GM18511 (cell line): ENCODE data around the gene PTGES.

Experiments
- ATAC-seq: cut with Tn5 transposase; IDR thresholded peaks from one replicate; pipeline ENCODE4 v1.9.1; 2021; ENCODE audit warnings: mild to moderate bottlenecking, moderate library complexity; ENCODE audit not compliant: unreplicated experiment

PTGES gene

DNA sequence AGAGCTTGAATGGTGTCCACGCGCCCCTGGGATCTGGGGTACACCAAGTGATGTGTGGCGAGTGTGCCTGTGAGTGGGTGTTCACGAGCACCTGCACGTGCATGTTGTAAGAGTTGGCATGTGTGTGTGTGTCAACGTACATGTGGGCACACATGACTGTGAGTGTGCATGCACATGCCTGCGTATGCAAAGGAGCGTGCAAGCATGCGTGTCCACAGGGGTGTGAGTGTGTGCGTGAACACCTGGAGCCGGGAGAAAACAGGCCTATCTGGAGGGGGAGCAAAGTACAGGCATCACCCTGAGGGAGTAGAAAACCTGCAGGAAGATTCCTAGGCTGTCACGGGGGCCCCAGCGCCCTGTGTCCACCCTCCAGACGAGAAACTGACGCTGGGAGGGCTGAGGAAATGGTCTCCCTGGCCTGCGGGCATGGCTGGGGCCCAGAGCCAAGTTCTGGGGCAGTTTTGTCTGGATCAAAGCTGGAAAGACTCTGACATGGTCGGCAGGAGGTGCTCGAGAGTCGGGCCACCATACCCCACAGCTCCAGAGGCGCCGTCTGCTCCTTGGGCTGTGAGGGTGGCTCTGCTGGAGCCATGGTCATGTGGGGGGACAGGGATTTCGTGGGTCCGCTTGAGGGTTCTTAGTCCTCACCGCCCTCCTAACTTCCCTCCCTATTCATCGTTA, 31.8 kb downstream of the PTGES start:
- no peak for ATAC-seq

DNA sequence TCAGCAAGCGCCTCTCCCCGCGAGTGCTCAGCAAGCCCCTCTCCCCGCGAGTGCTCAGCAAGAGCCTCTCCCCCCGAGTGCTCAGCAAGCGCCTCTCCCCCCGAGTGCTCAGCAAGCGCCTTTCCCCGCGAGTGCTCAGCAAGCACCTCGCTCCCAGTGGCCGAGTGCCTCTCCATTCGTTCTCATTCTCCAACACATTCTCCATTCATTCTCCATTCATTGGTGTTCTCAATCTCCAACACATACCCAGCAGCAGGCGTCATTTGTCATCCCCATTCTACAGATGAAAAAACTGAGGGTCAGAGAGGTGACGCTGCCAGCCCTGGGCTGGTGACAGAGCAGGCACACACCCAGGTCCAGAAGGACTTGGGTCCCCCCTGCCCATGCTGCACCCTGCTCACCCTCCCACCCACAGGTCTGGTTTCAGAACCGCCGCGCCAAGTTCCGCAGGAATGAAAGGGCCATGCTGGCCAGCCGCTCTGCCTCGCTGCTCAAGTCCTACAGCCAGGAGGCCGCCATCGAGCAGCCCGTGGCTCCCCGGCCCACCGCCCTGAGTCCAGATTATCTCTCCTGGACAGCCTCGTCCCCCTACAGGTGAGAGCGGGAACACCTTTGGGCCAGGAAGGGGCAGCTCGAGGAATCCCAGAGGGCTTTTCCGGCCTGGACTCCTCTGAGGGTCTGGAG, 32.5 kb downstream of the PTGES start:
- no peak for ATAC-seq

DNA sequence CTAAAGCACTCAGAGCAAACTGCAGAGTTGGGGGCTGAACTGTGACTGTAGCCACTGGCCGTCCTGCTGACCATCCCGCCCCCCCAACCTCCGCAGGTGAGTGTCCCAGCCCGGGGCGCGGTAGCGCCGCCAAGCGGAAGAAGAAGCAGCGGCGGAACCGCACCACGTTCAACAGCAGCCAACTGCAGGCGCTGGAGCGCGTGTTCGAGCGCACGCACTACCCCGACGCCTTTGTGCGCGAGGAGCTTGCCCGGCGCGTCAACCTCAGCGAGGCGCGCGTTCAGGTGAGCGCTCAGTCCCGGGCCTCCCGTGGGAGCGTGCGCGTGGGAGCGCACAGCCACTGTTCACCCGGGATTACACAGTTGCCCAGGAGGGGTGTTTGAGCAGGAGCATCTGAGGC, 33.7 kb downstream of the PTGES start:
- ATAC-seq, result no peak

DNA sequence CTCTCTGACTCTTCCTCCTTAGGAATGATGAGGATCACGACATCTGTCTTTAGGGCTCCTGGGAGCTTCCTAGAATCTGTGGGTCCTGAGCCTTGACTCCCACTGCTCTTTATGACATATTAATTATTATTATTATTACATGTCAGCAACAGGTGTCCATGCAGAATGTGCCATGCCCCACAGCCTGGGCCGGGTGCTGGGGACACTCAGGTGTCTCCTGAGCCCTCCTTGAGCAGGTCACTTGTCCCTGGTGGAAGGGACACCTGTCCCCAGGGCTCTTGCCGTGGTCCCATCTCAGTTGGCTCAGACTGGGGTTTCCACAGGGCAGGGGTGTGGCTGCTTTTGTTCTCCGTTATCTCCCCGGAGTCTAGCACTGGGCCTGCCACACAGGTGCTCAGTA, 34.2 kb downstream of the PTGES start:
- ATAC-seq, result no peak

DNA sequence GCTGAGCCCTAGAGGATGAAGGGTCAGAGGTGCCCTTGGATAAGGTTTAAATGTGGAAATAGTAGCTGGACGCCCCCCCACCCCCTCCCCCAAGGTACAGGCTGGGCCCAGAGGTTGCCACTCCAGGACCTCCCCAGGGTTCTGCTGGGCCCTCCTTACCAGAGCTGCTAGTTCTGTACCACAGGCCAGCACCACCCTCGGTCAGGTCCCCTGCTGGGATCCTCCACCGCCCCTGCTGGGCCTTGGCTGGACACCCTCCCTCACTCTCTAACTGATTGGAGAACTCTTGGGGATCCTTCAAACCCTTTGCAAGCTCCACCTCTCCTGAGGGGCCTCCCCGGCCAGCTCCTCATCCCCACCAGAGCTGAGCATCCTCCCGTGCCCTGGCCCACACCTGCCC, 34.9 kb downstream of the PTGES start:
- no peak for ATAC-seq

DNA sequence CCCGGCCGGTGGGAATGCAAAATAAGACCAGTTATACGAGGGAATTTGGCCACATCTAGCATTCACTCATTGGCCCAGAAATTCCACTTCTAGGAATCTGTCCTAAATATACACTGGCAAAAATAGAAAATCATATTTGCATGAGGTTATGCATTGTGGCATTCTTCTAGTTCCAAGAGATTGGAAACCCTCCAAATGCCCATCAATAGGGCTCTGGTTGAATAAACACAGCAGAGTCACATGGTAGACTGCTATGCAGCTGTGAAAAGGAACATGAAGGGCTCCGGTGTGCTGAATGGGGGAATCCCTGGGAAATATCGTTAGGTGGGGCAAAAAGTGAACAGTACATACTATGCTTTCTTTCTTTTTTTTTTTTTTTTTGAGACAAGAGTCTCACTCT, 36.8 kb downstream of the PTGES start:
- no peak for ATAC-seq

DNA sequence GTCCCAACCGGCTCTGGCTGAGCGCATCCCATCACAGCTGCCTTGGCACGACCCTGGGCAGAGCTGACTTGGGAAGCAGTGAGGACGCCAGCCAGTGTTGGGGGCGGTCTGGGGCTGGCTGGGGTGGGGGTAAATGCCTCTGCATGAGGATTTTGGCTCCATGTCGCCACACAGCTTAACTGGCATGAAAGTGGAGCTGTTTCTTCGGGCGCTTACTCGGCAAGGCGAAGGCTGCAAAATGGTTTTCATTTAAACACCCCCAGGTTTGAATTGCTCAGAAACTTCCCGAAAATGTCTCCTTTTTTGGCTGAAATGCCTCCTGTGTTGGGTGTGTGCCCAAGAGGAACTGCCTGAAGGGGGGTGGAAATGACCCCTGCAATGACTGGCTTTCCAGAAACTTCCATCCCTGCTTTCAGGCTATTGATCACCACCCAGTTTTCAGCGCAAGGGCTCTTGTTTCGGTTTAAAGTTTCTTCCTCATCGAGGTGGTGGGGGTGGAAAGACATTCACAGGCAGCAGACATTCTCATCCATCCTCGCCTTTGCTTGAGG, 38.3 kb downstream of the PTGES start:
- no peak for ATAC-seq

DNA sequence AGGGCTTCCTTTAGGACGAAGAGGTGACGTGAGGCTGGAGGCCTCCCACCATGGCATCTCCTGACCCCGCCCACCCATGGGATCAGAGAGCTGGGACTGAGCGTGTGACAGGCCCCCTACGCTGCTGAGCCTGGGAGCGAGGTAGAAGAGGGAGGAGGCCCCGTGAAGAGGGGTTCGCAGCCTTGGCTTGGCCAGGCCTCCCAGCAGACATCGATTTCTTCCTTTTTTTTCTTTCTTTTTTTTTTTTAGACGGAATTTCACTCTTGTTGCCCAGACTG, 39.5 kb downstream of the PTGES start:
- ATAC-seq, result no peak

DNA sequence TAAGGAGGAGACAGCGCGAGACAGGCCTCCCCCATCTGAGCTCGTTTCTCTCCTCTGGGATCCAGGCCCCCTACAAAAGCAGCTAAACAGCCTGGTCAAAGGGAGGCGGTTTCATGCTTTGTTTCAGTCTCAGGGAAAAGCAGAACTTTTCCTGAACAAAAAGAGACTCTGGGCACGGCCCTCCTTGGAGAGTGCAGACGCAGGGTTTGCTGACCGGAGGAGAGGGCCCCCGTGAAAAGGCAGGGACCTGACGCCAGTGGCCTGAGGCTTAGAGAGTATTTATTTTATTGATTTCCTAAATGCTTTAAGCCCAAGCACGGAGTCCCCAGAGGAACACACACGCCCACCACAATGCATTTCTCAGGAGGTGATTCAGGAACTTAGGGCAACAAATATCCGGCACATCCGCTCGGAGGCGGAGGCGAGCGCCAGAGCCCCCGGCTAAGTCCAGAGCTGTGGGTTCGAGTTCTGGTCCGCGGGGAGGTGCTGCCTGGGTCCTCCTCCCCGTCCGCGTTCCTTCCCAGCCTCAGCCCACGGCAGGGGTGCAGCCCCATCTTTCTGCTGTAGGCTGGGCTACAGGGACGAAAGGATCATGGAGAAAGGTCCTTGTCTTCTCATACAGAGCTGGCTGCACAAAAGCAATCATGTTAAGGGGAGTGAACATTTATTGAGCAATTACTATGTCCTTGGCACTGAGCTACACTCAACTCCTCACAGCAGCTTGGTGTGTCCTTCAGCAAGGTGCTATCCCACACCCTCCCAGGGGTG, 40.0 kb downstream of the PTGES start:
- no peak for ATAC-seq

DNA sequence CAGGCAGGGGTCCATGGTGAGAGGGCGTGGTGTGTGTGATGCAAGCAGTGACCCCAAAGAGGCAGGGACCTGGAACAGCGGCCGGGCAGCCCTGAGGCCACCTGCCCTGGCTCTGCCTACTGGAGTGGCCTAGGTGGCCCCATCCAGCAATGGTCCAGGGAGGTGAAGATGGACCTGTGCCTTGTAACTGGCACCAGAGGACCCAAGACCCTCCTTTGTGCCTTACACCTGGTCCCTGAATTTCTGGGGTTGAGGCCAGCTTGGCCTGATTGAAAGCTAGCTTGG, 42.7 kb downstream of the PTGES start:
- no peak for ATAC-seq

DNA sequence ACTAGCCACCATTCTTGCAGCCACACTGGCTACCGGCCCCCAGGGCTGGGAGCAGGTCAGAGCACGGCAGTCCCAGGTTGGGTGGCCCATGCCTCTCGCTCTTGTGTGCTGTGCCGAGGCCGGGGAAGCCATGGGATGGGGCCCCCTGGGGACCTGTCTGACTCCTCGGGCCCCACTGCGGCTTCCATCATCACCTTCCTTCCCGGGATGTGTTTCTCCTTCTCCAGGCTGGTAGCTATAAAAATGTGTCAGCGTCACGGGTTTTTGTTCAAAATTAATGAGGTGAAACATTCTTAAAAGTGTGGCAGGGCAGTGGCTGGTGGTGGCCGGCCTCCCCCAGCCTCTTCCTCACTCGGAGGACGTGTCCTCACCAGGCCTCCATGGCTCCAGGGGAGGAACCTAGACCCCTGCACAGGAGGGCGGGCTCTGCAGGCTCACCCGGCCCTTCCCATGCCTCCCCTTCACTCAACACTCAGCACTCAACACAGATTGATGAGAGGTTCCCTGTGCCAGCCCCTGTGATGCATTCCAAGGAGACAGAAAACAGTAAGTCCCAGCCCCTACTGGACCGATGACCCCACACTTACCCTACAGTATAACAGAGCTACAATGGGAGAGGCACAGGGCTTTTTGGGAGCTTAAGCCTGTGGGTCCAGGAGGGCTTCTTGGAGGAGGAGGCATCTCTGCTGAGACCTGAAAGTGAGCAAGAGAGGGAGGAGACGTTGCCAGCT, 43.2 kb downstream of the PTGES start:
- ATAC-seq, result no peak

DNA sequence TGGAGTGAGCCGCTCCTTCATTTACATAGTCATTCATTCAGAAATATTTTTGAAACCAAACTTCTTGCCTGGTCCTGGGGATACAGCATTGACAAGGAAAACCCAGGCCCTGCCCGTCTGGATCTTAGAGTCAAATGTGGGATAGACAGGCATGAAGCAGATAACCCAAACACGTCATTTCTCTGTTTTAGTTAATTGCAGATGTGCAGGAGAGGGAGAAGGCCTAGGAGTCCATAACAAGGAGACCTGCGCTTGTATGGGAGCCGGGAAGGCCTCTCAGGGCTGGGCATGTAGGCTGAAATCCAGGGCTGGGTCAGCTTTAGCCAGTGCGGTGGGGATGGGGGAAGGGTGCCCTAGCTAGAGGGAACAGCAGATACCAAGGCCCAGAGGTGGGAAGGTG, 44.0 kb downstream of the PTGES start:
- ATAC-seq, result no peak

DNA sequence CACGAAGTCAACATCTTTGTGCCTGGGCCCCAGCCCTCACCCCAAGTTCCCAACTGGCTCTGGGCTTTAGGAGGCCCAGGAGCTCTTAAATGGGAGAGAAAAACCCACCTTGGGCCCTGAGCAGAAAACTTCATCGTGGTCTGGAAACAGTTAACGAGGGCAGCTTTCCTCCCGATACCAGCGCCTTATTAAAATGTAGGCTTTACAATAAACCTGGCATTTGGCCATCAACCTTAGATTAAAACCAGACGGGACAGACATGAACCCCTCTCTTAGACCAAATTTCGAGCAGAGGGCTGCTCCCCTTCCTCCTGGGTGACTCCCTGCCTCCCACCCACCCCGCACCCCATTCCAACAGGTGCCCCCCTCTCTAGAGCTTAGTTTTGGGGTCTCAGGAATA, 48.0 kb downstream of the PTGES start:
- ATAC-seq, result no peak

DNA sequence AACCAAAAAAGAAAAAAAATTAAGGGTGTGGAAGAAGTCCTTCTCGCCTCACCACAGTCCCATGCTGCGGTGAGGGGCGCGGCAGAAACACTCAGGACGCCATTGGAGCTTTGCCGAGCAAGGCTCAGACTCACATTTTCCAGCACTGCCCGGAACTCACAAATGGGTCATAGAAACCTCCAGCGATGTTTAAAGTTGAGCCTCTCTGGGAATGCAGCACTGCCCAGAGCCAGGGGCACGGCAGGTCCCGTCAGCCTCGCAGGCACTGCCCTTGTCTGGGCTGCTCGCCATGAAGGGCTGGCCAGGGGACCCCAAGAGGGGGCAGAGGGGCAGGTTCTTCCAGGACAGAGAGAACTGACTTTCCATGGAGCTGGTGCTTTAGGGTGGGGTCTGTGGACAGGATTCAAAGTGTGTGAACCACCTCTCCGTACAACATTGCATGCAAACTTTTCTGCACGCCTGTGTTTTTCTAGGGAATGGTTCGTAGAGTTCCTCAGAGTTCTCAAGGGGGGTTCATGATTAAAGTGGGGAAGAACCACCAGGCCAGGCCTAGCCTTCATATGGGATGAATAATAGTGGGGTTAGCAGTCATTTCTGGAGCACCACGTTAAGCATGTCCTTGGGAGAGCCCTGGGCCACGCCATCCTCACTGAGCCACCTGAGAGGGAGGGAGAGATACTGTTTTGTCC, 49.0 kb downstream of the PTGES start:
- ATAC-seq, result no peak

DNA sequence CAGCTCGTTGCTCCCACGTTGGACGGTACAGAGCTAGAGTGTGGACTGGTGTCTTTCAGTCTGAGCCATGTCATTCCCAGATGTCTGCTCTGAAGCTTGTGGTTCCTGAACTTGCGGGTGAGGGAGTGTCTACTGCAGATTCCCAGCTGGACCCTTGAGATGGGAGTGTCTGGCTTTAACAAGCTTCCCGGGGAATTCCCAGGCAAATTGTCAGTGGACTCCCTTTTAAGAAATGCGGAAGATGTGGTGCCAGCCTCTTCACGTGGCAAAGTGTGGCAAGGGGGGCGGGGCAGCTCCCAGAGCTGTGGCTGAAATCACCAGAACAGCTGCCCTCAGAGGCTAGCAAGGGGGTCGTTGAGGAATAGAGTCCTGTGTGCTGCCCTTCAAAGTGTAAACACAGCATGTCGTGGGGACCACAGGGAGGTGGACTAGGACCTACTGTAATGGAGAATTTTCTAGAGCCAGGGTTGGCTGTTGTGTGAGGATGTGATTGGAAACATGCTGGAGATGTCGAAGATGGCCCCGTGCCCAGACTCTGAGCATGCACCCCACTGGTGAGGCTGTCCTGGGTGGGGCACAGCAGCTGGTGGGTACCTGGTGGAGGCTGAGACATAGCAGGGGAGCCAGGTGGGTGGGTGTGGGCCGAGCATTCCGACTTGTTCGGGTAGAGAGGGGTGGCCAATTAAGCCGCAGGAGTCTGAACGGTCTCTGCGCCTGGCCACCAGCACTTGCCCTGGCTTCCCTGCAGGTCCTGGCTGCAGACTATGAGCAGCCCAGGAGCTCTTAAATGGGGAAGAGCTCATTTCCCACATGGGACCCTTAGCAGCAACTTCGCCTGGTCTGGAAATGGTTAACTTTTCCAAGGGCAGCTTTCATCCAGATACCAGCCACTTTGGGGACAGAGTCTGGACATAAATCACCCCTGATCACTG, 50.0 kb downstream of the PTGES start:
- no peak for ATAC-seq

DNA sequence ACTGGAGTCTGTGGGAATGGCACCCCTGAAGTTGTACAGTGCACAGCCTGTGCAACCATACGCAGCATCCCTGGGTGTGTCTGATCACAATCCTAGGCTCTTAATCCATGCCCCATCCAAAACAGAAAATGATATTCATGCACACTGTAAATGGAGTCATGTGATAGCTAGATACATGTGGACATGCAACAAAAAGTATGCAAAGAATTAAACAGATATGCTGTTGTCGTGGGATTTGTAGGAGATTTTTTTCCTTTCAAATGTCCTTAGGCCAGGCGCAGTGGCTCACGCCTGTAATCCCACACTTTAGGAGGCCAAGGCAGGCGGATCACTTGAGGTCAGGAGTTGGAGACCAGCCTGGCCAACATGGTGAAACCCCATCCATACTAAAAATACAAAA, 51.3 kb downstream of the PTGES start:
- ATAC-seq, result no peak

DNA sequence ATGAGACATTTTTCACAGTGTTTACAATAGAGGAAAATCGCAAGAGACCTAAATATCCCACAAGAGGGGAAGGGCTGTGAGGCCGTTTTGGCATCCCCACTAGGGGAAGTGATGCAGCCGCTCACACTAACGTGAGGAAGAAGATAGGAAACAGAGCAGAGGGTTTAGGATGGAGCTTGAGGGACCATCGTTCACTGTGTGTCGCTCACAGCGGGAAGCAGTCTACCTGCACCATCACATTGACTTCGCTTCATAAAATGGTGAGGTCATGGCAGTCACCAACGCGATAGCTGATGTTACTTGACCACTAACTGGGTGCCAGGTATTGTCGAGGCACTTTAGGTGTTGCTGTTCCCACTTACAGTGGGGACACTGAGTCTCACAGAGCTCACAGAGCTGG, 51.8 kb downstream of the PTGES start:
- ATAC-seq, result no peak

DNA sequence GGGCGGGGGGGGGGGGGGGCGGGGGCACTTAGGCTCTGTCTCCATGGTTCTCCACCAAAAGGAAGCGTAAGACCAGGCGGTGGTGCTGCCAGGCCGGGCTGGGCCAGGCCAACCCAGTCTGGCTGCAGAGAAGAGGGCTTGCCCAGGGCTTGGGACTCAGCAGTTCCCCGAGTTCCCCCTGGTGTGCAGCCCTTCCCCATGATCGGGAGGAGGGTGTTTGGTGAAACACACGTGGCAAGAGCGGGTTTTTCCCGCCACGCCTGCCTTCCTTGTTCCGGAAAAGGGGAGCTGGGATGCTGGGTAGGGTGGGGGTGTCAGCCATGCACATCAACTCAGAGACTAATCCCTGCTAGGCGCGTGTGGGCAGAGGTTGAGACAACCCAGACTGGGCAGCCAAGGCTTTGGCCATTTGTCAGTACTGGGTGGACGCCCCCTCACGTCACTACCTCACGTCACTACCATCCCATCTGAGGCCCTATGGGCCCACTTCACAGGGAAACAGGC, 54.5 kb downstream of the PTGES start:
- no peak for ATAC-seq

DNA sequence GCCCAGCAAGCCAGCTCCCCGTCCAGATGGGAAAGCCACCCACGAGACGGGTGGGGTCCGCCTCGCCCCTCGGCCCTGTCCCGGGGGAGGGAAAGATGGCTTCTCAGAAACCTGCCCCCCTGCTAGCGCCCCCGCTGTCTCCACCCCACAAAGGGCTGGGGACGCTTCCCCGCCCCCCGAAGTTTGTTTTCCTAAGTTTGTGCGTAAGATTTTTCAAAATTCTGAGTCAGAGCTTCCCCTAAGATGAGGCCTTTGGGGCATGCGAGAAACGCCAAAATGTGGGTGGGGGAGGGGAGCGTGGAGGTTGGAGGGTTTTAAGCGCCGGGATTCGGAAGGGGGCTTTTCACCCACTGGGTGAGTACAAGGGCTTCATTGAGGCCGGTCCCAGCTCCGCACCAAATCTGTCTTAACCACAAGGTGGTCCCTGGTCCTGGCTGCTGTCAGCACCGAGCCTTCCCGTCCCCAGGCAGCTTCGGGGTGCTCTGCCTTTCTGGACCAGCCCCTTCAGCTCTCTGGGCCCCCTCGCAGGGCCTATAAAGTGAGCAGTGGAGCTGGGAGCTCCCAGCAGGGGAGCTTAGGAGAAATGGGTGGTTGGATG, 55.1 kb downstream of the PTGES start:
- ATAC-seq, result no peak
